Measurements from ENCODE around the gene SCARB1.

Gene SCARB1

DNA sequence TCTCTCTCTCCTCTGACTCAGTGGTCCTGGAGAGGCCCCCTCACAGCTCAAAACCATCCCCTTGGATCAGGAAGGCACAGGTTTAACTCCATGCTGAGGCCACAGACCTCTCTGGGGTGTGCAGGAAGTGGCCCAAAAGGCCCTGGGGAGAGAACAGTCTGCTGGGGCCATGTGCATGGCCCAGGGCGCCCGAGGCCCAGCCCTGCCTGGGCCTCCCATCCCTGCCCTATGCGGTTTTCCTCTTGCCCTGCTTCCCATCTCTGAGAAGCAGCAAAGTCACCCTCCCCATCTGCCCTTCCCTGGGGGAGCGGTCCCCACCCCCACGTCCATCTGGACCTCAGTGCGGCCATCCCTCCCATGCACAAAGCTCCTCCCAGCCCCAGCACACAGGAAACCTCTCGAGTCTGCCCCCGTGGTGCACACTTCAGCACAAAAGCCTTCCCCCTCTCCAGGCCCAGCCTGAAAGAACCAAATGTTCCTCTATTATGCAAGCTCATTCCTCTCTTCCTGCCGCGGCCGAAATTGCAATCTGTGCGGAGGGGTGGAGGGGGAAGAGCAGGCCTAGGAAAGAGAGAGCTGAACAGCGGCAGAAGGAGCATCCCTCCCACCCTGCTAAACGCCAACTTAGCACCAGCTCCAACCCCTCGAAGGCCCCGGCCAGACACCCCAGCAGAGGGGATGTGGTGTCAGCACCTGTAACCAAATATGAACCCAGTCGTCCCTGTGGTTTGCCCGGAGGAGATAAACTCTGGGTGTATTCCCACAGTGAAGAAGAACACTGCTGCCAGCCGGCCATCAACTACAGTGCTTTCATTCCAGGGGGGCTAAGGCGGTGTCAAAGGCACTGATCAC lies 108.5 kb downstream of the SCARB1 start:
- TF ChIP-seq, protein P1, sequence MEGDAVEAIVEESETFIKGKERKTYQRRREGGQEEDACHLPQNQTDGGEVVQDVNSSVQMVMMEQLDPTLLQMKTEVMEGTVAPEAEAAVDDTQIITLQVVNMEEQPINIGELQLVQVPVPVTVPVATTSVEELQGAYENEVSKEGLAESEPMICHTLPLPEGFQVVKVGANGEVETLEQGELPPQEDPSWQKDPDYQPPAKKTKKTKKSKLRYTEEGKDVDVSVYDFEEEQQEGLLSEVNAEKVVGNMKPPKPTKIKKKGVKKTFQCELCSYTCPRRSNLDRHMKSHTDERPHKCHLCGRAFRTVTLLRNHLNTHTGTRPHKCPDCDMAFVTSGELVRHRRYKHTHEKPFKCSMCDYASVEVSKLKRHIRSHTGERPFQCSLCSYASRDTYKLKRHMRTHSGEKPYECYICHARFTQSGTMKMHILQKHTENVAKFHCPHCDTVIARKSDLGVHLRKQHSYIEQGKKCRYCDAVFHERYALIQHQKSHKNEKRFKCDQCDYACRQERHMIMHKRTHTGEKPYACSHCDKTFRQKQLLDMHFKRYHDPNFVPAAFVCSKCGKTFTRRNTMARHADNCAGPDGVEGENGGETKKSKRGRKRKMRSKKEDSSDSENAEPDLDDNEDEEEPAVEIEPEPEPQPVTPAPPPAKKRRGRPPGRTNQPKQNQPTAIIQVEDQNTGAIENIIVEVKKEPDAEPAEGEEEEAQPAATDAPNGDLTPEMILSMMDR (IDR thresholded peaks at IDR 0.05), result no peak
- TF ChIP-seq ZFX (IDR thresholded peaks at IDR 0.05; ENCODE audit: borderline replicate concordance), result no peak
- H3K27ac ChIP-seq, result no peak overlapping the region

DNA sequence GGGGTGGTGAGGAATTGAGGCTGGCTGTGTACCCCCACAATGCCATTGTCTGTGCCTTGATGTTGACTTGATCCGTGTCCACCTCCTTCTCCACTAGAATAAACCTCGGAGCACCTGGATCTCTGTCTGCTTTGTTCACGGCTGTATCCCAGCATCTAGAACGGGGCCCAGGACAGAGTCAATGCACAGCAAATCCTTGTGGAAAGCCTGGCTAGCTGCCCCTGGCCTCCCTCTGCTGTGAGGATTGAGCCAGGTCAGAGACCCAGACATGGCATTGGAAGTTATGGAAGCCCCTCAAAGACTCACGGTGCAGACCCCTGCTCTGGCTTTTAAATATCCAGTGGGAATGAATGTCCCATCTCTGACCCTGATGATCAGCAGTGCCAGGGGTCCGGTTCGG lies 109.2 kb downstream of the SCARB1 start:
- H3K27ac ChIP-seq, result no peak overlapping the region

DNA sequence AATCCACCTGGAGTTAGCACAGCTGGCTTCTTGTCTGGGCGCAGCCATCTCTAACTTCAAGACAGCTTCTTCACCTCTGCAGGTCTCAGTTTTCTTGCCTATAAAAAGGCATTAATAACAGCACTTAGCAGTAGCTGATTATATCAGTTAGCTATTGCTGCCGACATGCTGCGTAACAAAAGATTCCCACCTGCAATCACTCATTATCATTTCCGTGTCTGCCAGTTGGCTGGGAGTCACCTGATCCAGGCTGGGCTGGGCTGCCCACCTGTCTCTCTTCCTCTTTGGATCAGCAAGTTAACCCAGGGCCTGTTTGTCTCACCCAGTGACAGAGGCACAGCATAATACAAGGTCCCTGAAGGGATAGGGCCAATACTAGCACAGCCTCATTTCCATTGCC lies 109.7 kb downstream of the SCARB1 start:
- H3K27ac ChIP-seq, result no peak overlapping the region
- TF ChIP-seq ZFX (IDR thresholded peaks at IDR 0.05; ENCODE audit: borderline replicate concordance), result no peak
- TF ChIP-seq, protein P1 (IDR thresholded peaks at IDR 0.05), result no peak

More for the DNA sequence above, 109.2 kb downstream of the SCARB1 start:
- TF ChIP-seq ZFX (IDR thresholded peaks at IDR 0.05; ENCODE audit: borderline replicate concordance), result no peak

DNA sequence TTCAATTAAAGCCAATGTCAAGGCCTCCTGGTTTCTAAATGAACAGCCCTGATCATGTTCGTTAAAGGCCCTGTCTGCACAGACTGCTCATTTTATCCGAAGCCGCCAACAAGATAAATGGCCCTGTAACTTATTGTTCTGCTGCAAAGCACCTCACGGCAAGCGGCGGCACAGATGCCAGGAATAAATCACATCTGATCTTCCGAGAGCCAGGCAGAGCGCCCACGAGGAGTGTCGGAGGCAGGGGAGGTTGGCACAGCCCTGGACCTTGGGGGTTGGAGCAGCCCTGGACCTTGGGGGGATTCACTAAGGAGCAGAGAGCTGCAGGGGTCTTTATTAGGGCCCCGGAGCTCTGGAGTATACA lies 110.5 kb downstream of the SCARB1 start:
- no peak overlapping the region for H3K27ac ChIP-seq
- TF ChIP-seq ZFX (IDR thresholded peaks at IDR 0.05; ENCODE audit: borderline replicate concordance), result no peak
- TF ChIP-seq, protein P1 (IDR thresholded peaks at IDR 0.05), result no peak

DNA sequence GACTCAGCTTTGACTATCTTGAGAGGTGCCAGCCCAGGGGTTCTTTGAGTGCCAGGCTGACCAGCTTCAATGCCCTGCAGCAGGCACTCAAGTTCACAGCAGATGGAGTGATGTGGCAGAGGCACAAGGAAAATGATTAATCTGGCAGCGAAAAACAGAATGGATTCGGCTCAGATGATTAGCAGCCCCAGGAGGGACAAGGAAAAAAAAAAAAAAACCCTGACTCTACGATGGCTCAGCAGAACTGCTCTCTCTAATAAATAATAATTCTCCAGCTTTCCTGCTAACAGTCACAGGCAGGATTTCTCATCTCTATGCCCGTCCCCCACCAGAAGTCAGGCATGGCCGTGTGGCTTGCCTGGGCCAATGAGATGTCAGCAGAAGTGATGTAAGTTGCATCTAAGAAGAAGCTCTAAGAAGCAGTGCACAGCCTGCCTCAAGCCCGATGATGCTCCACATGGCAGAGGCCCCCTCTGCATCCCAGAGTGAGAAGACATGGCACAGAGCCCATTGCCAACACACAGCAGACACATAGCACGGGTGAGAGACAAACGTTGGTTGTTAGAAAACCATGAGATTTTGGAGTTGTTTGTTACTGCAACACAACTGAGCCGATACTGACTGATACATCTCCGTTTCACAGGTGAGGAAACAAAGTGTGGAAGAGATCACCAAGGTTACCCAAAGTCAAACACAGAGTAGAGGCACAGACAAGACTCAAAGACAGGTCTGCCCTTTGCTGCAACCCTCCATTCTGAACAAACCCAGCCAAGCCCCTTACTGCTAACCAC lies 111.0 kb downstream of the SCARB1 start:
- TF ChIP-seq ZFX (IDR thresholded peaks at IDR 0.05; ENCODE audit: borderline replicate concordance), result no peak
- TF ChIP-seq, protein P1 (IDR thresholded peaks at IDR 0.05), result no peak
- H3K27ac ChIP-seq, result no peak overlapping the region

DNA sequence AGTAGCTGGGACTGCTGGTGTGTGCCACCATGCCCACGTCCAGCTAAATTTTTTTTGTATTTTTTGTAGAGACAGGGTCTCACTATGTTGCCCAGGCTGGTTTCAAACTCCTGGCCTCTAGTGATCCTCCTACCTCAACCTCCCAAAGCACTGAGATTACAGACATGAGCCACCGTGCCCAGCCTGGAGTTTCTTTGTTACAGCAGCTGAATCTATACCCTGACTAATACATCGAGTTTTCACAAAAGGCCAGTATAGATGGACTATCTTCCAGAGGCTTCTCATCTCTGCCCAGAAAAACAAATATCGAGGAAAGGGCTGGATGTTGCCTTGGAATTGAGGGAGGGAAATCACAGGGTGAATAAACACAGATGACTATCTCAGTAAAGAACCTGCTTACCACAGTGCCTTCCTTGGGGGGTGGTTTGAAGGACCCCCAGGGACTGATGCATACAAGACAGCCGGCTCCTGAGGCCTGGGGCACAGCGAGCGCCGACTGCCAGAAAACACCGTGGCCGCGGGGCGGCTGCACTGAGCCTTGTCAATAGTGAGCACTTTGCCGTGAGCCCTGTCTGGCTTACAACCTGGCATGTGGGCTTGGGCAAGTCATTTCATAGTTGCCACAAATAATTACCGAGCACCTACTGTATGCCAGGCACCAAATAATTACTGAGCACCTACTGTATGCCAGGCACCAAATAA lies 111.9 kb downstream of the SCARB1 start:
- H3K27ac ChIP-seq, result no peak overlapping the region
- TF ChIP-seq, protein P1 (IDR thresholded peaks at IDR 0.05), result no peak
- TF ChIP-seq ZFX (IDR thresholded peaks at IDR 0.05; ENCODE audit: borderline replicate concordance), result no peak

DNA sequence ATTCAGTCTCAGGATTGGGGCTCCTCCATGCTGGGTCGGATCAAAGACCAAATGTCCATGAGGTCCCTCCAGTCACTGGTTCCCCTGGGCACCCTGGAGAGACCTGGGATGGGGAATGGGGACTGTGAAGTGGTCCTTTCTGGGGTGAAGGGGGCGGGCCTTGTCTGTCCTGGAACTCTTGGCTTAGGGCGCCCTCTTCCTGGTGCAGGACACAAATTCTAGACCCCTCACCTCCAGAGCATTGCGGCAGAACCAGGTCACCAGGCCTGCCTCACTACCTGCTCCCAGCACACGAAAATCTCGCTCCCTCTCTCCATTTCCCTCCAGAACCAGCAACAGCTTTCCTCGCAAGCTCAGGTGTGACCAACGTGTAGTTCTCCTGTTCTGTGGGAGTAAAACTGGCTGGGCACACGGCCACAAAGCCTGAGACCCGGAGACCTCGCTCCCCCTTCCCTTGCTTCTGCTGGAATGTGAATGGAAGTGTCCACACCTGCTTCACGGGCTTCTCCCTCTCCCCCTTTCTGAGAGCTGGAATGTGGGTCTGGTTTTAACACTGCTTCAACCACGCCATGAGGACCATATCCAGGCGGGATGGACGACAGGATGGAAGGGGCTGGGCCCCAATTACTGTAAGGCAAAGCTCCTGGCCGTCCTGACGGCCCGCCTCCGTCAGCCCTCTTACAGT lies 112.7 kb downstream of the SCARB1 start:
- TF ChIP-seq, protein P1 (IDR thresholded peaks at IDR 0.05), result peak; percentile 16; the same call in 1 of the 2 replicates
- no peak for TF ChIP-seq ZFX (IDR thresholded peaks at IDR 0.05; ENCODE audit: borderline replicate concordance)
- no peak overlapping the region for H3K27ac ChIP-seq

Data from 22Rv1 (cell line).